H9 (cell line): ENCODE measurements around the gene HDLBP. TPM values are rescaled to one million over a fixed set of nuclear protein-coding genes. Genes with fewer than 3 reads are reported as not detected.

ENCODE experiments used
- DNase-seq: peaks from one replicate; pipeline ENCODE4 v3.0.0-alpha.2; 2017
- H2AFZ ChIP-seq: one replicate; pipeline ENCODE4 v1.6.1; 2013; ENCODE audit warnings: mild to moderate bottlenecking, low read length, control low read depth, moderate library complexity
- H2AK5ac ChIP-seq: 2 replicates; pipeline ENCODE4 v1.6.1; 2013; ENCODE audit warnings: low read length, control low read depth, mixed read lengths; ENCODE audit not compliant: insufficient read length
- H2BK120ac ChIP-seq: one replicate; pipeline ENCODE4 v1.6.1; 2013; ENCODE audit warnings: low read depth, mild to moderate bottlenecking, low read length, control low read depth, inconsistent platforms; ENCODE audit not compliant: poor library complexity, severe bottlenecking
- H2BK12ac ChIP-seq: 2 replicates; pipeline ENCODE4 v1.6.1; 2013; ENCODE audit warnings: low read length, control low read depth, mixed read lengths, low read depth; ENCODE audit not compliant: insufficient read length
- H2BK15ac ChIP-seq: 2 replicates; pipeline ENCODE4 v1.6.1; 2013; ENCODE audit warnings: low read depth, low read length, control low read depth
- H2BK20ac ChIP-seq: one replicate; pipeline ENCODE4 v1.6.1; 2013; ENCODE audit warnings: low read depth, mild to moderate bottlenecking, low read length, control low read depth, inconsistent platforms; ENCODE audit not compliant: poor library complexity, severe bottlenecking
- H2BK5ac ChIP-seq: 2 replicates; pipeline ENCODE4 v1.6.1; 2013; ENCODE audit warnings: low read length, control low read depth, mixed read lengths; ENCODE audit not compliant: insufficient read length
- H3K14ac ChIP-seq: 2 replicates; pipeline ENCODE4 v1.6.1; 2013; ENCODE audit warnings: low read length, control low read depth; ENCODE audit not compliant: insufficient read depth
- H3K18ac ChIP-seq: 2 replicates; pipeline ENCODE4 v1.6.1; 2013; ENCODE audit warnings: low read depth, mild to moderate bottlenecking, mixed read lengths, low read length, control low read depth; ENCODE audit not compliant: insufficient read length
- H3K23ac ChIP-seq: 2 replicates; pipeline ENCODE4 v1.6.1; 2013; ENCODE audit warnings: low read length, control low read depth, mixed read lengths, low read depth; ENCODE audit not compliant: insufficient read length
- H3K23me2 ChIP-seq: 2 replicates; pipeline ENCODE4 v1.6.1; 2013; ENCODE audit warnings: low read depth, mild to moderate bottlenecking, mixed read lengths, low read length, control low read depth; ENCODE audit not compliant: insufficient read length, poor library complexity, severe bottlenecking
- H3K27ac ChIP-seq: 2 replicates; pipeline ENCODE4 v1.5.1; 2013; ENCODE audit warnings: low read length, control low read depth, mixed read lengths, low read depth; ENCODE audit not compliant: insufficient read length
- H3K27me3 ChIP-seq: 2 replicates; pipeline ENCODE4 v1.6.1; 2013; ENCODE audit warnings: low read length, control low read depth, inconsistent platforms; ENCODE audit not compliant: insufficient read depth
- H3K4ac ChIP-seq: 2 replicates; pipeline ENCODE4 v1.6.1; 2013; ENCODE audit warnings: low read depth, mild to moderate bottlenecking, control low read depth, inconsistent platforms, low read length, moderate library complexity
- H3K4me1 ChIP-seq: 2 replicates; pipeline ENCODE4 v1.6.1; 2013; ENCODE audit warnings: low read length, control low read depth, inconsistent platforms; ENCODE audit not compliant: insufficient read depth
- H3K4me2 ChIP-seq: 2 replicates; pipeline ENCODE4 v1.6.1; 2013; ENCODE audit warnings: low read length, control low read depth, mixed read lengths; ENCODE audit not compliant: insufficient read length, insufficient read depth
- H3K56ac ChIP-seq: 2 replicates; pipeline ENCODE4 v1.6.1; 2013; ENCODE audit warnings: low read depth, mild to moderate bottlenecking, mixed read lengths, low read length, control low read depth; ENCODE audit not compliant: insufficient read length
- H3K79me1 ChIP-seq: 2 replicates; pipeline ENCODE4 v1.6.1; 2013; ENCODE audit warnings: low read depth, mild to moderate bottlenecking, moderate library complexity, low read length, control low read depth, inconsistent platforms; ENCODE audit not compliant: insufficient read depth, poor library complexity, severe bottlenecking
- H3K79me2 ChIP-seq: 2 replicates; pipeline ENCODE4 v1.6.1; 2013; ENCODE audit warnings: low read length, control low read depth, inconsistent platforms; ENCODE audit not compliant: insufficient read depth
- H3K9ac ChIP-seq: 2 replicates; pipeline ENCODE4 v1.6.1; 2013; ENCODE audit warnings: low read length, control low read depth, mixed read lengths; ENCODE audit not compliant: insufficient read length; ENCODE audit errors: extremely low read depth
- H3K9me3 ChIP-seq: one replicate; pipeline ENCODE4 v1.6.1; 2013; ENCODE audit warnings: low read depth, low read length, inconsistent platforms; ENCODE audit not compliant: control insufficient read depth
- H3T11ph ChIP-seq: one replicate; pipeline ENCODE4 v1.6.1; 2013; ENCODE audit warnings: mild to moderate bottlenecking, low read length, control low read depth, inconsistent platforms
- H4K20me1 ChIP-seq: one replicate; pipeline ENCODE4 v1.6.1; 2013; ENCODE audit not compliant: control insufficient read depth, insufficient read length, insufficient read depth
- H4K5ac ChIP-seq: 2 replicates; pipeline ENCODE4 v1.6.1; 2013; ENCODE audit warnings: low read depth, mild to moderate bottlenecking, mixed read lengths, low read length, control low read depth; ENCODE audit not compliant: insufficient read length
- H4K8ac ChIP-seq: replicated peaks from 2 replicates; pipeline ENCODE4 v1.6.1; 2013; ENCODE audit warnings: low read length, control low read depth, mixed read lengths, low read depth; ENCODE audit not compliant: insufficient read length
- H4K91ac ChIP-seq: 2 replicates; pipeline ENCODE4 v1.6.1; 2013; ENCODE audit warnings: low read depth, mild to moderate bottlenecking, moderate library complexity, mixed read lengths, low read length, control low read depth; ENCODE audit not compliant: insufficient read length
- H3K27ac Mint-ChIP-seq, 3 experiments: 2 replicates in 2 of 3; 3 replicates in 1 of 3; pipeline ENCODE4 v1.8.0; 2020 to 2021; ENCODE audit warnings: mixed read lengths in 3 of 3, mild to moderate bottlenecking in 1 of 3, moderate library complexity in 1 of 3
- H3K27me3 Mint-ChIP-seq: 2 replicates; pipeline ENCODE4 v1.8.0; 2021; ENCODE audit warnings: low read depth, mild to moderate bottlenecking, moderate library complexity, mixed read lengths
- H3K36me3 Mint-ChIP-seq, 3 experiments: 2 replicates in 2 of 3; 3 replicates in 1 of 3; pipeline ENCODE4 v1.8.0; 2020 to 2021; ENCODE audit warnings: low read depth in 3 of 3, mixed read lengths in 3 of 3; ENCODE audit not compliant: insufficient read depth in 1 of 3
- H3K4me1 Mint-ChIP-seq, 2 experiments: 2 replicates each; pipeline ENCODE4 v1.8.0; 2020; ENCODE audit warnings: mixed read lengths in 2 of 2
- H3K4me3 Mint-ChIP-seq, 2 experiments: 2 replicates in 1 of 2; 3 replicates in 1 of 2; pipeline ENCODE4 v1.8.0; 2020 to 2021; ENCODE audit warnings: mild to moderate bottlenecking in 2 of 2, mixed read lengths in 2 of 2, moderate library complexity in 1 of 2
- H3K9me3 Mint-ChIP-seq, 2 experiments: 2 replicates in 1 of 2; 3 replicates in 1 of 2; pipeline ENCODE4 v1.8.0; 2020; ENCODE audit warnings: mild to moderate bottlenecking in 2 of 2, mixed read lengths in 2 of 2, moderate library complexity in 1 of 2
- CTCF ChIP-seq: fragments of 200-600 bp; sonication (generic); conservative IDR thresholded peaks from 3 replicates; pipeline ENCODE4 v1.8.0; 2021; ENCODE audit warnings: antibody characterized with exemption, mild to moderate bottlenecking
- WGBS: extraction: QIAGEN DNeasy Blood & Tissue Kit; methylation state at CpG from one replicate; pipeline ENCODE4 v1.1.7; 2013; ENCODE audit warnings: missing lambda C conversion rate, low lambda C conversion rate, mixed read lengths; ENCODE audit not compliant: insufficient read length; ENCODE audit errors: extremely low coverage; 5-methylcytosine and 5-hydroxymethylcytosine counted together
- total RNA-seq: library from RNA; stranded (reverse); gene quantifications from 2 replicates; pipeline ENCODE4 v1.2.1, GENCODE V29; 2021

HDLBP gene
- total RNA-seq, 1 experiment from 2014 or later = 364 TPM

- Histone ChIP-seq H3K4ac (no peak overlapping the region), H2AK5ac (no peak overlapping the region), H3K23me2 (no peaks in the 10 kb centered on the region), H3K9me3 (no peaks in the 10 kb centered on the region), H3K56ac (no peak overlapping the region), H3K4me1 (no peaks in the 10 kb centered on the region), H2BK12ac (no peak overlapping the region), H3K27ac (no peak overlapping the region), H4K5ac (no peak overlapping the region), H3K9ac (no peak overlapping the region), H3K27me3 (no peaks in the 10 kb centered on the region), H2BK120ac (no peak overlapping the region), H3K79me2 (no peaks in the 10 kb centered on the region), H2BK15ac (no peak overlapping the region), H3K18ac (no peak overlapping the region), H3K23ac (no peak overlapping the region), H3K79me1 (peaks cover 3% of the 10 kb centered on the region), H2AFZ (no peak overlapping the region), H2BK20ac (no peak overlapping the region), H3T11ph (no peak overlapping the region), H4K91ac (no peak overlapping the region), H3K4me2 (no peak overlapping the region), H3K14ac (no peak overlapping the region), H4K20me1 (no peaks in the 10 kb centered on the region), H4K8ac (no peak overlapping the region), H2BK5ac (no peak overlapping the region)
- no peaks in the 10 kb centered on the region for H3K27me3 Mint-ChIP-seq
- H3K4me3 Mint-ChIP-seq = no peak overlapping the region
- H3K4me1 Mint-ChIP-seq = no peaks in the 10 kb centered on the region
- H3K27ac Mint-ChIP-seq = no peak overlapping the region; a peak in 1 of 7 replicates
- peaks cover 65 to 96% (median 91%) of the 10 kb centered on the region in 3 experiments for H3K36me3 Mint-ChIP-seq
- no peak for TF ChIP-seq CTCF
- H3K9me3 Mint-ChIP-seq = no peaks in the 10 kb centered on the region
- WGBS = no CpG with 5 or more reads among the region's 6 CpGs
- DNase-seq = no peak
Measured at GRCh38 chr2:241244368-241244767, 71.1 kb downstream of the HDLBP start.
